ENCODE results near the gene TCF7.

The TCF7 gene

DNA sequence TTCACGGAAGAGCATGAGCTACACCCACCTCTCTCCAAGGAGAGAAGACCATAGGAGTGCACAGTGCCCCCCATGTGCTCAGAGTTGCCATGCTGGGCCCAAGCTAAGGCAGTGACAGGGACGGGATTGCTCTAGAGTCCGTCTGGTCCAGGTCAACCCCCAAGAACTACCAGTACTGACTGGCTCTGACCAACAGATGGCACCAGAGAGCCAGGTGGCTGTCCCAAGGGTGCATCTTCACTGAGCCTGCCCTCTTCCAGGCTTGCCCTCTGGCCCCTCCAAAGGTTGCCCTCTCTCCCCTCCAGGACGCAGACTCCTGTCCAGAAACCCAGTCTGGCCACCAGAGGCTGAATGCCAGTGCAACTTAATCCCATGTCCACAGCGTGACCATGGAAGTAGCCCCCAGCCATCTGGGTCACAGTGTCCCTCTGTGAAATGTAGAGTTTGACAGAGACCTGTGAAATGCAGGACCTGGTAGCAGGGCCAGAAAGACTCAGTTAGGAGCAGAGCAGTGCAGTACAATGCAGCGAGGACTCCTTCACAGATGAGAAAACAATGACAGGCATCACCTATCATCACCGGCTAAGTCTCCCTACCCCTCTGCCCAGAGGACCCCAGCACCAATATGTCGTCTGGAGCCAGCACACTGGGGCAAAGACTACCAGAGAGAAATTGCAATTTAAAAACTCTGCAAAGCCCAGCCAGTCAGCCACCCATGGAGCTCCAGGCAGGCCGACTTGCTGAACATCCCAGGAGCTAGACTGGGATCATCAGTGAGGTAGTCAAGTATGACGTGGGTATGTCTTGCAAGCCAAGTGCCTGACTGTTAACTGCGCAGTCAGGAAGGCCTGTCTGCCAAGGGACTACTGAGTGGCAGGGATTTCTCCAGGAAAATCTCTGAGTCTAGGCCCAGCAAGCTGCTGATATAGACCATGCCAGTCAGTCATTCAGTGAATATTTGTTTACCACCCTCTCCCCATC lies 70.0 kb downstream of the TCF7 start:
- DNase-seq: peak; percentile 78 to 79

DNA sequence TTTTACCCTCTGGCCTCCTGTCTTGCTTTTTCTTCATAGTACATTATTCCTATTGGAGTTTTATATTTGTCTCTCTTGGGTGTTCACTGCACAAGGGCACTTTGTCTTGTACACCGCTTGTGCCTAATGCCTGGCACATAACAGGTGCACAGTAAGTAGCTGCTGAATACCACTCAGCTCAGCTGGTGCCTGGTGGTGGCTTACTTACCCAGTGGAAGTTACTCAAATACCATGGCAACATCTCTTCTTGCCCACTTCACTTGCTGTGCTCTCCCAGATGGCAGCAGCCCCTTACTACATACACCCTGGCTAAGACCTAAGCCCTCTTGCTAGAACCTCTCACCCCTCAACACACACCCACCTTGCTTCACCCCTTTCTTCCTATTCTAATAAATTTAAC lies 73.6 kb downstream of the TCF7 start:
- no peak for DNase-seq

DNA sequence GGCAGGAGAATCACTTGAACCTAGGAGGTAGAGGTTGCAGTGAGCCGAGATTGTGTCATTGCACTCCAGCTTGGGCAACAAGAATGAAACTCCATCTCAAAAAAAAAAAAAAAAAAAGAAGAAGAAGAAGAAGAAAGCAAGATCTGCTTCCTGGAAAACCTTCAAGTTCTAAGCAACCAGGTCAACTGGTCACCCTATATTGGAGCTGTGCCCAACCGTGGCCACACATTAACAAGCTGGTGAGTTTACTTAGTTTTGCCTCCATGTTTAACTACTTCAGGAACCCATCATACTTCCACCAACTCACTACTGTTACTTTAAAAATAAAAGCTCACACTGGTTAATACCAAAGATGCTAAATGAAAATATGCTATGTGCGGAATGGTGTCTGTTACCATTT lies 74.5 kb downstream of the TCF7 start:
- DNase-seq: no peak

DNA sequence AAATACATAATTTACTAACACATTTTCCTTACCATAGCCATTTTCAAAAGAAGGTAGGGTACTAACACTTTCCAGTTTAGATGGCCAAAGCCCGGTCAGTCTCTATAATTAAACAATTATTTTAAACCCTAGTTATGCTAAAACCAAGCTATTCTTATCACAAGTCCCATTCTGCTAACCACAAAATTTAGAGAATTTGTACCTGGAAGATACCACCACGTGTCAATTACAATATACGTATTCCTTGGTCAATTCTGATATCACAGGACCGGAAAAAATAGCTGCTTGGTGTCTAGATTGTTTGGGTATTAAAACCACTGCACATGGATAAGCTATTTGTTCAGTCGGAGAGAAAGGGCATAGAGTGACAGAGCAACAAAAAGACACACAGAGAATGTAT lies 81.2 kb downstream of the TCF7 start:
- no peak for DNase-seq

Measured in stimulated activated CD4-positive, alpha-beta T cell treated with anti-CD3 and anti-CD28 coated beads, Interleukin-2, amount 100 ng/mL, for 48 hours (primary cell).